Tracheal epithelial cell (primary cell): ENCODE measurements around the gene PDZD8. TPM values are rescaled to one million over a fixed set of nuclear protein-coding genes. Genes with fewer than 3 reads are reported as not detected.

ENCODE experiments used
- total RNA-seq: library from RNA; depleted of rRNA; stranded (reverse); fragments of >200 nt; gene quantifications from 2 replicates; pipeline ENCODE4 v1.2.1, GENCODE V29; 2014

Gene PDZD8
- total RNA-seq, result 24.5 and 29.6 TPM in 2 replicates

GRCh38 chr10:117375360-117376178, at the start of gene PDZD8:
PDZD8 (minus strand) TSS chr10:117375440; CDS start chr10:117375227, 213 bp downstream.

GRCh38 chr10:117240621-117241529, 134.4 kb downstream of the PDZD8 start, which contains the start of gene SLC18A2:
SLC18A2 (plus strand) TSS chr10:117241114; CDS start chr10:117241694, 580 bp downstream.

Other genes starting within 250 kb of the PDZD8 start
- gene VAX1, start 237.2 kb downstream of the PDZD8 start, total RNA-seq, result not detected in 2 replicates
- not detected in 2 replicates for gene KCNK18, start 178.0 kb downstream of the PDZD8 start, total RNA-seq
- under 0.01 TPM in 1 of 2 replicates, not detected in the other for gene SLC18A2, start 134.3 kb downstream of the PDZD8 start, total RNA-seq
- gene EMX2, start 167.3 kb upstream of the PDZD8 start, total RNA-seq, result 0.48 TPM in 1 of 2 replicates, not detected in the other